CD4-positive, alpha-beta T cell treated with Interleukin-15 for 4 hours (primary cell): ENCODE measurements around the gene SLC17A5.
A peak's percentile ranks its signal among the peaks of the same experiment; 100 is the strongest.
"Not testable (repeated sequence)": the region's sequence is repeated elsewhere in the genome, so short reads cannot be mapped to it uniquely, and the experiment has no call there.

Experiments used
- DNase-seq: peaks from one replicate; pipeline ENCODE4 v3.0.0-alpha.2; 2020; ENCODE audit warnings: low spot score

Gene SLC17A5

GRCh38 chr6:73653571-73654424 lies at the start of gene SLC17A5:
Gene SLC17A5, minus strand, starts transcription at chr6:73653992. Its CDS starts 106 bp downstream, at chr6:73653886.
- DNase-seq, result peak; percentile 89

- no peak for DNase-seq
Observed at GRCh38 chr6:73703466-73703865, 49.7 kb upstream of the SLC17A5 start.

GRCh38 chr6:73702444-73702843 lies 48.7 kb upstream of the SLC17A5 start:
- DNase-seq, result no peak

GRCh38 chr6:73699676-73700459 lies 46.1 kb upstream of the SLC17A5 start:
- DNase-seq, result no peak

GRCh38 chr6:73696966-73697655 lies 43.3 kb upstream of the SLC17A5 start:
- DNase-seq, result no peak

- peak; percentile 63 for DNase-seq
Observed at GRCh38 chr6:73695619-73696421, 42.0 kb upstream of the SLC17A5 start, which contains the start of gene CD109. Gene CD109, plus strand, starts transcription at chr6:73696203. Its CDS starts 13 bp downstream, at chr6:73696216.

GRCh38 chr6:73694711-73695411 lies 41.1 kb upstream of the SLC17A5 start:
- no peak for DNase-seq

GRCh38 chr6:73691512-73691911 lies 37.7 kb upstream of the SLC17A5 start:
- no peak for DNase-seq

GRCh38 chr6:73690056-73690455 lies 36.3 kb upstream of the SLC17A5 start:
- no peak for DNase-seq

- DNase-seq, result no peak
Observed at GRCh38 chr6:73688351-73688750, 34.6 kb upstream of the SLC17A5 start.

- DNase-seq, result not testable (repeated sequence)
Observed at GRCh38 chr6:73683574-73683973, 29.8 kb upstream of the SLC17A5 start.

- no peak for DNase-seq
Observed at GRCh38 chr6:73680289-73680918, 26.6 kb upstream of the SLC17A5 start.

GRCh38 chr6:73679846-73680245 lies 26.1 kb upstream of the SLC17A5 start:
- not testable (repeated sequence) for DNase-seq

GRCh38 chr6:73679009-73679408 lies 25.2 kb upstream of the SLC17A5 start:
- no peak for DNase-seq

GRCh38 chr6:73675466-73676098 lies 21.8 kb upstream of the SLC17A5 start:
- peak; percentile 75 for DNase-seq

GRCh38 chr6:73671911-73672685 lies 18.3 kb upstream of the SLC17A5 start:
- no peak for DNase-seq

GRCh38 chr6:73669005-73669404 lies 15.2 kb upstream of the SLC17A5 start:
- no peak for DNase-seq

GRCh38 chr6:73667798-73668197 lies 14.0 kb upstream of the SLC17A5 start:
- DNase-seq, result no peak

- no peak for DNase-seq
Observed at GRCh38 chr6:73666393-73666792, 12.6 kb upstream of the SLC17A5 start.
